Measurements from ENCODE around the gene USP12. TPM values are rescaled to one million over a fixed set of nuclear protein-coding genes. Genes with fewer than 3 reads are reported as not detected.
A peak's percentile ranks its signal among the peaks of the same experiment; 100 is the strongest.

USP12 gene
- total RNA-seq, 1 donor from 2014 or later: 30.5 TPM

DNA sequence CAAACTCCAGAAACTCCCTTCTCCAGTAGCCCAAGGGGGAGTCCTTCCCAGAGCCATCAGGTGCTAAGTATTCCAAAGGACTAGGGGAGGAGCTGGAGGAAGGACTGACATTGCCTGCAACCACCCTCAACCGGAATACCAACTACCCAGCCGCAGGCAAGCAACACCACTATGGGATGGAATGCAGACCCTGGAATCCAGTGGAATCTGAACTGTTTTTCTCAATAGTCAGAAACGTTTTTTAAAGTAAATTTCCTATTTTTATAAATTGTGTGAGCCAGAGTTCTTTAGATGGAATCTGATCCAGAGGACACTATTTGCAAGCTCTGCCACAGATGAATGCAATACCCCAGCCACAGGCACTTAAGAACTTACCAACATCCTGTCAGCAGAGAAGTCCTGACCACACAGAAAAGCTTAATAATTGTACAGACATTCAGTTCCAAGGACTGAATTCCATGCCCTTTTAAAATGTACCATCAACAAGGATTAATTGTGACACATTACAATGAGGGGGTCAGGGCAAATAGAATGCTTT is 92.1 kb downstream of the USP12 start:
- no peak overlapping the region for H2AFZ ChIP-seq (ENCODE audit: low read depth, low read length)
- peak; percentile 92 for DNase-seq (ENCODE audit: low read depth)
- FAIRE-seq: peak; percentile 82
- Mint-ChIP-seq H3K4me1 (ENCODE audit: low read depth, unreplicated experiment) (peaks cover 17% of the 10 kb centered on the region), H3K9me3 (ENCODE audit: unreplicated experiment) (peaks cover 4% of the 10 kb centered on the region), H3K27me3 (ENCODE audit: low read depth, unreplicated experiment) (no peaks in the 10 kb centered on the region), H3K36me3 (ENCODE audit: low read depth, unreplicated experiment) (peaks cover 9% of the 10 kb centered on the region), H3K27ac (ENCODE audit: unreplicated experiment) (peak overlapping the region; percentile 22), H3K4me3 (ENCODE audit: unreplicated experiment) (no peak overlapping the region)
- peak overlapping the region; percentile 2 for H3K4me2 ChIP-seq (ENCODE audit: low read length)
- no peaks in the 10 kb centered on the region for H3K79me2 ChIP-seq (ENCODE audit: insufficient read depth, low read length)
- no peaks in the 10 kb centered on the region for H3K27me3 ChIP-seq (ENCODE audit: insufficient read depth, low read length)
- no peak overlapping the region for H3K4me3 ChIP-seq (ENCODE audit: insufficient read depth, low read depth, low read length)
- no peak overlapping the region for H3K27ac ChIP-seq (ENCODE audit: low read depth, low read length)
- H4K20me1 ChIP-seq (ENCODE audit: insufficient read depth, low read length): peaks cover 24% of the 10 kb centered on the region
- H3K9me3 ChIP-seq (ENCODE audit: insufficient read depth, low read depth, low read length): no peaks in the 10 kb centered on the region
- H3K4me1 ChIP-seq (ENCODE audit: insufficient read depth, low read length): peaks cover 7% of the 10 kb centered on the region
- H3K36me3 ChIP-seq (ENCODE audit: insufficient read depth, low read length): peaks cover 4% of the 10 kb centered on the region
- H3K9ac ChIP-seq (ENCODE audit: low read length): no peak overlapping the region
- TF ChIP-seq, protein P1, sequence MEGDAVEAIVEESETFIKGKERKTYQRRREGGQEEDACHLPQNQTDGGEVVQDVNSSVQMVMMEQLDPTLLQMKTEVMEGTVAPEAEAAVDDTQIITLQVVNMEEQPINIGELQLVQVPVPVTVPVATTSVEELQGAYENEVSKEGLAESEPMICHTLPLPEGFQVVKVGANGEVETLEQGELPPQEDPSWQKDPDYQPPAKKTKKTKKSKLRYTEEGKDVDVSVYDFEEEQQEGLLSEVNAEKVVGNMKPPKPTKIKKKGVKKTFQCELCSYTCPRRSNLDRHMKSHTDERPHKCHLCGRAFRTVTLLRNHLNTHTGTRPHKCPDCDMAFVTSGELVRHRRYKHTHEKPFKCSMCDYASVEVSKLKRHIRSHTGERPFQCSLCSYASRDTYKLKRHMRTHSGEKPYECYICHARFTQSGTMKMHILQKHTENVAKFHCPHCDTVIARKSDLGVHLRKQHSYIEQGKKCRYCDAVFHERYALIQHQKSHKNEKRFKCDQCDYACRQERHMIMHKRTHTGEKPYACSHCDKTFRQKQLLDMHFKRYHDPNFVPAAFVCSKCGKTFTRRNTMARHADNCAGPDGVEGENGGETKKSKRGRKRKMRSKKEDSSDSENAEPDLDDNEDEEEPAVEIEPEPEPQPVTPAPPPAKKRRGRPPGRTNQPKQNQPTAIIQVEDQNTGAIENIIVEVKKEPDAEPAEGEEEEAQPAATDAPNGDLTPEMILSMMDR (IDR thresholded peaks at IDR 0.05; ENCODE audit: insufficient read depth, low read depth, low read length): no peak
- no peak for TF ChIP-seq EZH2 (IDR thresholded peaks at IDR 0.05; ENCODE audit: insufficient read depth, low read length)

DNA sequence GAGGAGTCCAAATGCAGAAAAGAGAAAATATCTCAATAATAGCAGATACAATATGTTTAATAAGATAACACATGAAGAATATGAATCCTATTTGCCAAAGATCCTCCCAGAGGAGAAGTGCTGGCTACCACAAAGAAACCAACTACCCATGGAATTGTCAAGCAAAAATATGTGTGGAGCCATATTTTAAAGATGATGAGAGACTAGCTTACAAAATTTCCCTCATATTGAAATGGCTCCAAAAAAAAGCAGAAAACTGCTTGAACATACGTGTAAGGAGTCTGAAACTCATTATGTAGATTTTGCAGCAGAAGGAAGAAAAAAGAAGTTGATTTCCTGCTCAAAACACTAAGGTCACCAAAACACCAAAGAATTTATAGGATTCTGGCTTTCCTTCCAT is 94.2 kb downstream of the USP12 start:
- H4K20me1 ChIP-seq (ENCODE audit: insufficient read depth, low read length): peaks cover 18% of the 10 kb centered on the region
- no peak overlapping the region for H3K4me3 Mint-ChIP-seq (ENCODE audit: unreplicated experiment)
- peaks cover 7% of the 10 kb centered on the region for H3K4me1 ChIP-seq (ENCODE audit: insufficient read depth, low read length)
- H3K27me3 Mint-ChIP-seq (ENCODE audit: low read depth, unreplicated experiment): no peaks in the 10 kb centered on the region
- no peak for DNase-seq (ENCODE audit: low read depth)
- H3K4me1 Mint-ChIP-seq (ENCODE audit: low read depth, unreplicated experiment): peaks cover 21% of the 10 kb centered on the region
- H2AFZ ChIP-seq (ENCODE audit: low read depth, low read length): no peak overlapping the region
- no peaks in the 10 kb centered on the region for H3K9me3 ChIP-seq (ENCODE audit: insufficient read depth, low read depth, low read length)
- H3K36me3 Mint-ChIP-seq (ENCODE audit: low read depth, unreplicated experiment): peaks cover 5% of the 10 kb centered on the region
- peaks cover 9% of the 10 kb centered on the region for H3K36me3 ChIP-seq (ENCODE audit: insufficient read depth, low read length)
- H3K79me2 ChIP-seq (ENCODE audit: insufficient read depth, low read length): no peaks in the 10 kb centered on the region
- peaks cover 4% of the 10 kb centered on the region for H3K9me3 Mint-ChIP-seq (ENCODE audit: unreplicated experiment)
- H3K9ac ChIP-seq (ENCODE audit: low read length): no peak overlapping the region
- H3K27ac ChIP-seq (ENCODE audit: low read depth, low read length): no peak overlapping the region
- no peak for FAIRE-seq
- H3K27ac Mint-ChIP-seq (ENCODE audit: unreplicated experiment): no peak overlapping the region
- H3K4me3 ChIP-seq (ENCODE audit: insufficient read depth, low read depth, low read length): no peak overlapping the region
- TF ChIP-seq, protein P1 (IDR thresholded peaks at IDR 0.05; ENCODE audit: insufficient read depth, low read depth, low read length): no peak
- no peak for TF ChIP-seq EZH2 (IDR thresholded peaks at IDR 0.05; ENCODE audit: insufficient read depth, low read length)
- no peaks in the 10 kb centered on the region for H3K27me3 ChIP-seq (ENCODE audit: insufficient read depth, low read length)
- H3K4me2 ChIP-seq (ENCODE audit: low read length): no peak overlapping the region

DNA sequence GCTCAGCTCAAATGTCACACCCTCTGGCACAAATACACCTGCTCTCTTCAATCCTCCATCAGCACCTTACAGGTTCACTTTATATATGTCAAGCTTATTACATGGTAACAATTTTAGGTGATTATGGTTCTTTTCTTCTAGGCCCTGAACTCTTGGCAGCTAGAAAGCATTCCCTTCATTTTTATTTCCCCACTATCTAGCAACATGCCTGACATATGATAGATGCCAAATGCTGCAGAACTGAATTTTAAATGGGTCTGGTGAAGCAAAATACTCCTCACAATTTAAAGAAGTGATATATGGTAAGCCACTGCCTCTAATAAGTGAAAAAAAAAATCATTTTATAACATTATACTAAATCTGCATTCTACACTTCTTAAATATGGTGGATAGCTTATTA is 95.2 kb downstream of the USP12 start:
- H3K9ac ChIP-seq (ENCODE audit: low read length): no peak overlapping the region
- H4K20me1 ChIP-seq (ENCODE audit: insufficient read depth, low read length): peaks cover 18% of the 10 kb centered on the region
- Mint-ChIP-seq H3K9me3 (ENCODE audit: unreplicated experiment) (peaks cover 4% of the 10 kb centered on the region), H3K36me3 (ENCODE audit: low read depth, unreplicated experiment) (peaks cover 5% of the 10 kb centered on the region), H3K27me3 (ENCODE audit: low read depth, unreplicated experiment) (no peaks in the 10 kb centered on the region), H3K4me3 (ENCODE audit: unreplicated experiment) (no peak overlapping the region), H3K27ac (ENCODE audit: unreplicated experiment) (no peak overlapping the region), H3K4me1 (ENCODE audit: low read depth, unreplicated experiment) (peaks cover 21% of the 10 kb centered on the region)
- FAIRE-seq (peak; percentile 26), DNase-seq (ENCODE audit: low read depth) (peak; percentile 51)
- peaks cover 7% of the 10 kb centered on the region for H3K4me1 ChIP-seq (ENCODE audit: insufficient read depth, low read length)
- H2AFZ ChIP-seq (ENCODE audit: low read depth, low read length): no peak overlapping the region
- H3K27me3 ChIP-seq (ENCODE audit: insufficient read depth, low read length): no peaks in the 10 kb centered on the region
- H3K9me3 ChIP-seq (ENCODE audit: insufficient read depth, low read depth, low read length): no peaks in the 10 kb centered on the region
- H3K27ac ChIP-seq (ENCODE audit: low read depth, low read length): no peak overlapping the region
- no peak overlapping the region for H3K4me3 ChIP-seq (ENCODE audit: insufficient read depth, low read depth, low read length)
- peaks cover 12% of the 10 kb centered on the region for H3K36me3 ChIP-seq (ENCODE audit: insufficient read depth, low read length)
- TF ChIP-seq, protein P1 (IDR thresholded peaks at IDR 0.05; ENCODE audit: insufficient read depth, low read depth, low read length): no peak
- no peak for TF ChIP-seq EZH2 (IDR thresholded peaks at IDR 0.05; ENCODE audit: insufficient read depth, low read length)
- no peaks in the 10 kb centered on the region for H3K79me2 ChIP-seq (ENCODE audit: insufficient read depth, low read length)
- no peak overlapping the region for H3K4me2 ChIP-seq (ENCODE audit: low read length)

All from astrocyte (in vitro differentiated cells and primary cell).